Parathyroid adenoma (tissue), 2 donors: ENCODE results near the gene XXYLT1.

ENCODE experiments used
- H2AFZ ChIP-seq: fragments of 300-600 bp; sonication (generic); one replicate; pipeline ENCODE4 v1.7.0; 2017; ENCODE audit warnings: antibody characterized with exemption, mild to moderate bottlenecking
- H3K27ac ChIP-seq: fragments of 300-600 bp; sonication (generic); one replicate; pipeline ENCODE4 v1.7.0; 2017
- H3K27me3 ChIP-seq: fragments of 300-600 bp; sonication (generic); one replicate; pipeline ENCODE4 v1.7.0; 2017; ENCODE audit warnings: low read length; ENCODE audit not compliant: control insufficient read depth, insufficient read depth
- H3K36me3 ChIP-seq: fragments of 300-600 bp; sonication (generic); one replicate; pipeline ENCODE4 v1.7.0; 2017; ENCODE audit warnings: low read length; ENCODE audit not compliant: control insufficient read depth, insufficient read depth
- H3K4me1 ChIP-seq: fragments of 300-600 bp; sonication (generic); one replicate; pipeline ENCODE4 v1.7.0; 2017; ENCODE audit warnings: control low read depth
- H3K4me2 ChIP-seq: fragments of 300-600 bp; sonication (generic); one replicate; pipeline ENCODE4 v1.7.0; 2017; ENCODE audit warnings: low read length
- H3K4me3 ChIP-seq: fragments of 300-600 bp; sonication (generic); one replicate; pipeline ENCODE4 v1.7.0; 2017; ENCODE audit warnings: low read depth, low read length
- H3K79me2 ChIP-seq: fragments of 300-600 bp; sonication (generic); one replicate; pipeline ENCODE4 v1.7.0; 2017; ENCODE audit warnings: control low read depth
- H3K9ac ChIP-seq: fragments of 300-600 bp; sonication (generic); one replicate; pipeline ENCODE4 v1.7.0; 2017; ENCODE audit warnings: mild to moderate bottlenecking
- H3K9me3 ChIP-seq: fragments of 300-600 bp; sonication (generic); one replicate; pipeline ENCODE4 v1.7.0; 2017; ENCODE audit warnings: low read length; ENCODE audit not compliant: control insufficient read depth
- TF ChIP-seq, protein P1 (sequence below): fragments of 300-600 bp; sonication (generic); IDR thresholded peaks from one replicate; pipeline ENCODE4 v1.7.0; 2017; ENCODE audit warnings: antibody characterized with exemption, mild to moderate bottlenecking
- donor health status: primary hyperparathyroidism.

XXYLT1 gene

DNA sequence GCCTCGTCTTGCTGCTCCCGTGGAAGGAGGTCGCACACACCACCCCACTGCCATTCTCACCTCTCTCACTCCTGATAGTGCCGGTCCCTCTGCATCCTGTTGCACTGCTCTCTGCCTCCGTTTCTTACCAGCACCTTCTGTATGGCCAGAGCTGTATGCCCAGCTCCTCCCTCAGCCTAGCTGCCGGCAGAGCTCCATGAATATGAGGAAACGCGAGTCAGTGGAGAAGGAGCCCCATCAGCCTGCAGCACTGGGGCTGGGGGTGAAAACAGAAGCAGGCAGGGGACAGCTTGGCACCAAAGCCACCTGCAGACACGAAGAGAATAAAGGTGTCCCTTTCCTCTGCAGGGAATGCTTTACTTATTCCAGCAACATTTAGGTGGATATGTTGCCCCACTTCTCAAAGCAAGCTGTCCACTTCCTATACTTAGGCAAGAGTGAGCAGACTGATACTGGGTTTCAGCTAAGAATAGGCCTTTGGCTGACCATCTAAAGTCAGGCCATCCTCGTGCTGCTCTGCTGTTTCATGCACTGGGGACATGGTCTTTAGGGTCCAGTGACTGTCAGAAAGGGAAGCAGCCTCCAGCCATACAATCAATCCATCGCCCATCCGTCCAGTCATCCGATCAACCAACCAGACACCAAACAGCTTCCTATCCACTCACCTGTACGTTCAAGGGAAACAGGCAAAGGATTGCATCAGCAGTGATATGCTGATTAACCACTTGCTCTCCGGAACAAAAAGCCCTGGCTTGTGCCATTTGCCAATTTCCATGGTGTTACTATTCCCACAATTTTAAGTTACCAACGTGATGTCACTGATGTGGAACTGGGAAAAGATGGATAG is 222.7 kb downstream of the XXYLT1 start:
- Histone ChIP-seq H3K9ac (no peak overlapping the region), H3K9me3 (no peaks in the 10 kb centered on the region), H3K4me3 (no peak overlapping the region), H3K79me2 (no peaks in the 10 kb centered on the region), H3K27me3 (no peaks in the 10 kb centered on the region), H3K27ac (no peak overlapping the region), H3K36me3 (no peaks in the 10 kb centered on the region), H3K4me2 (no peak overlapping the region), H3K4me1 (no peaks in the 10 kb centered on the region), H2AFZ (no peak overlapping the region)
- TF ChIP-seq, protein P1, sequence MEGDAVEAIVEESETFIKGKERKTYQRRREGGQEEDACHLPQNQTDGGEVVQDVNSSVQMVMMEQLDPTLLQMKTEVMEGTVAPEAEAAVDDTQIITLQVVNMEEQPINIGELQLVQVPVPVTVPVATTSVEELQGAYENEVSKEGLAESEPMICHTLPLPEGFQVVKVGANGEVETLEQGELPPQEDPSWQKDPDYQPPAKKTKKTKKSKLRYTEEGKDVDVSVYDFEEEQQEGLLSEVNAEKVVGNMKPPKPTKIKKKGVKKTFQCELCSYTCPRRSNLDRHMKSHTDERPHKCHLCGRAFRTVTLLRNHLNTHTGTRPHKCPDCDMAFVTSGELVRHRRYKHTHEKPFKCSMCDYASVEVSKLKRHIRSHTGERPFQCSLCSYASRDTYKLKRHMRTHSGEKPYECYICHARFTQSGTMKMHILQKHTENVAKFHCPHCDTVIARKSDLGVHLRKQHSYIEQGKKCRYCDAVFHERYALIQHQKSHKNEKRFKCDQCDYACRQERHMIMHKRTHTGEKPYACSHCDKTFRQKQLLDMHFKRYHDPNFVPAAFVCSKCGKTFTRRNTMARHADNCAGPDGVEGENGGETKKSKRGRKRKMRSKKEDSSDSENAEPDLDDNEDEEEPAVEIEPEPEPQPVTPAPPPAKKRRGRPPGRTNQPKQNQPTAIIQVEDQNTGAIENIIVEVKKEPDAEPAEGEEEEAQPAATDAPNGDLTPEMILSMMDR, result no peak

DNA sequence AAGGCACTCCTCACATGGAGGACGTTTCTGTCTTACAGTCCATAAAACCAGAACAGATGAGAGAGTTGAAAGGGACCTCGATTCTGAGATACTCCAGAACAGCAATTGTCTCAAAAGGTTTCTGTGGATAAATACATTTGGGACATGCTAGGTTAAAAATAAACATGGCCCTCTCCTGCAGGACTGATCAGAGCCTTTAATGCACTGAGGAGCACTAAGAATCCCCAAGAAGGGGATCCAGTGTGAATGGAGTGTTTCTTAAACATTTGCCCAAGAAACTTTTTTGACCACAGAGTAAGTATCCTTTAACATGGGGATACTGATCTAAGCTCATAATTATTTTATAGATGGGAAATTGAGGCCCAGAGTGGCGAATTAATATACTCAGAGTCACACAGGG is 223.4 kb downstream of the XXYLT1 start:
- Histone ChIP-seq H3K4me2 (no peak overlapping the region), H3K4me3 (no peak overlapping the region), H3K9ac (no peak overlapping the region), H2AFZ (no peak overlapping the region), H3K4me1 (no peaks in the 10 kb centered on the region), H3K79me2 (no peaks in the 10 kb centered on the region), H3K9me3 (no peaks in the 10 kb centered on the region), H3K27me3 (no peaks in the 10 kb centered on the region), H3K27ac (no peak overlapping the region), H3K36me3 (no peaks in the 10 kb centered on the region)
- TF ChIP-seq, protein P1, result no peak

DNA sequence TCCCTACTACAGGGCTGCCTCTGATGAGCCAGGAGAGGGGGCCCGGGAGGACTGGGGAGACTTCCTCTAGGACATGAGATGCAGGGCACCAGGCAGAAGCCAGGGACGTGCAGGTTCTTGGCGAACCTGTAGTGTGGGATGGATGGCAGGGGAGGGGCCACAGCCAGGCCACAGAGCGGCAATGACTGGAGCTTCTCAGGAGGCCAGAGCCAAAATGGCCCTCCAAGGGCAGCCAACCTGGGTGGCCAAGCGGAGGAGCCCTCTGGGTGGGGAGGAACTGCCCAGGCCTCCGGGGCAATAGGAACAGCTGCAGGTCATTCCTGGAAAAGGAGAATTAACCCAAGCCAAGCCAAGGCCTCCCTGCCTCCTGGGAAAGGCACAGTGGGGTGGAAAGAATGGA is 224.5 kb downstream of the XXYLT1 start:
- no peaks in the 10 kb centered on the region for H3K4me1 ChIP-seq
- no peaks in the 10 kb centered on the region for H3K9me3 ChIP-seq
- H3K4me3 ChIP-seq, result no peak overlapping the region
- no peaks in the 10 kb centered on the region for H3K27me3 ChIP-seq
- no peak overlapping the region for H3K4me2 ChIP-seq
- TF ChIP-seq, protein P1, result no peak
- no peak overlapping the region for H3K27ac ChIP-seq
- H3K36me3 ChIP-seq, result no peaks in the 10 kb centered on the region
- H3K9ac ChIP-seq, result no peak overlapping the region
- H3K79me2 ChIP-seq, result no peaks in the 10 kb centered on the region
- no peak overlapping the region for H2AFZ ChIP-seq

DNA sequence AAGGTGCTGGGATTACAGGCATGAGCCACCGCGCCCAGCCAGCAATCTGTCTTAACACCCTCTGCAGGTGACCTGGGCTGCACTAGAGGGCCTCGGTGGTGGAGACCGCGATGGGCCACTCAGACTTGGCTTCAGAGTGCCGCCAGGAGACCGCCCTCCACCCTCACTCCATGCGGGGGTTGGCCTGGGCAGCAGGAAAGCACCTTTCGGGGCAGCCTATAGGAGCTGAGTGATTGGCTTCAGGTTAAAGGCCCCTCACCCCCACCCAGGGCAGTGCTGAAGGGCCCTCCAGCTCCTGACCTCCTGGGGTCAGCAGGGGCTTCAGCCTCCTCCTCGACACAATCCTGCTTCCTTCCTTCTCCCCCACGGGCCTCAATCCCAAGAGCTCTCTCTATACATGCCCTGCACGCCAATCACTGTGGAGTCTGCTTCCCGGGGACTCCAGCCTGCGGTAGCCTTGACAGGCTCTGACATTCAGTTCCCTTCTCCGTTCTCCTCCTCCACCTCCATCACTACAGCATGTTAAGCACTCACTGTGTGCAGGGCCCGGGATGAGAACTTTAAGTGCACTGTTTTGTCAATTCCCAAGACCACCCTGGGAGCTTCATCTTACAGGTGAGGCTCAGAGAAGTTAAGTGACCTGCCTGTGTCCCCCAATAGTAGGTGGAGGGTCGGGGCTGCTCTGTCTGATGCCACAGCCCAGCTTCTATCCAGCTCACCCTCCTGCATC is 225.3 kb downstream of the XXYLT1 start:
- Histone ChIP-seq H3K27me3 (no peaks in the 10 kb centered on the region), H3K4me3 (no peak overlapping the region), H3K4me1 (no peaks in the 10 kb centered on the region), H3K9ac (no peak overlapping the region), H3K9me3 (no peaks in the 10 kb centered on the region), H2AFZ (no peak overlapping the region), H3K4me2 (no peak overlapping the region), H3K79me2 (no peaks in the 10 kb centered on the region), H3K27ac (no peak overlapping the region), H3K36me3 (no peaks in the 10 kb centered on the region)
- TF ChIP-seq, protein P1, result no peak
